ENCODE results near the gene KCNRG.

- TF ChIP-seq POLR2AphosphoS5 (IDR thresholded peaks at IDR 0.05; ENCODE audit: low read depth), result no peak
- TF ChIP-seq, protein P1, sequence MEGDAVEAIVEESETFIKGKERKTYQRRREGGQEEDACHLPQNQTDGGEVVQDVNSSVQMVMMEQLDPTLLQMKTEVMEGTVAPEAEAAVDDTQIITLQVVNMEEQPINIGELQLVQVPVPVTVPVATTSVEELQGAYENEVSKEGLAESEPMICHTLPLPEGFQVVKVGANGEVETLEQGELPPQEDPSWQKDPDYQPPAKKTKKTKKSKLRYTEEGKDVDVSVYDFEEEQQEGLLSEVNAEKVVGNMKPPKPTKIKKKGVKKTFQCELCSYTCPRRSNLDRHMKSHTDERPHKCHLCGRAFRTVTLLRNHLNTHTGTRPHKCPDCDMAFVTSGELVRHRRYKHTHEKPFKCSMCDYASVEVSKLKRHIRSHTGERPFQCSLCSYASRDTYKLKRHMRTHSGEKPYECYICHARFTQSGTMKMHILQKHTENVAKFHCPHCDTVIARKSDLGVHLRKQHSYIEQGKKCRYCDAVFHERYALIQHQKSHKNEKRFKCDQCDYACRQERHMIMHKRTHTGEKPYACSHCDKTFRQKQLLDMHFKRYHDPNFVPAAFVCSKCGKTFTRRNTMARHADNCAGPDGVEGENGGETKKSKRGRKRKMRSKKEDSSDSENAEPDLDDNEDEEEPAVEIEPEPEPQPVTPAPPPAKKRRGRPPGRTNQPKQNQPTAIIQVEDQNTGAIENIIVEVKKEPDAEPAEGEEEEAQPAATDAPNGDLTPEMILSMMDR (conservative IDR thresholded peaks at IDR 0.05; ENCODE audit: low read depth in 2 of 2), result no peak
- no peak for TF ChIP-seq EZH2 (IDR thresholded peaks at IDR 0.05; ENCODE audit: low read depth, unreplicated experiment)
Measured at GRCh38 chr13:50015750-50016149, 506 bp downstream of the KCNRG start.
